Upper lobe of right lung (tissue), 1 donor: ENCODE measurements around the gene NEGR1. TPM values are rescaled to one million over a fixed set of nuclear protein-coding genes. Genes with fewer than 3 reads are reported as not detected.

Source experiments
- ATAC-seq: fragments of 200-7000 bp; cut with Tn5 transposase; one replicate; pipeline ENCODE4 v1.9.1; 2020; ENCODE audit warnings: mild to moderate bottlenecking, moderate library complexity
- DNase-seq: peaks from one replicate; pipeline ENCODE4 v3.0.0-alpha.2; 2020
- H3K27ac ChIP-seq: fragments of 200-600 bp; one replicate; pipeline ENCODE4 v1.8.0; 2022
- H3K27me3 ChIP-seq: fragments of 200-600 bp; one replicate; pipeline ENCODE4 v1.8.0; 2022; ENCODE audit warnings: mild to moderate bottlenecking
- H3K36me3 ChIP-seq: fragments of 200-600 bp; one replicate; pipeline ENCODE4 v1.8.0; 2022
- H3K4me1 ChIP-seq: fragments of 200-600 bp; one replicate; pipeline ENCODE4 v1.8.0; 2022
- H3K4me3 ChIP-seq: fragments of 200-600 bp; one replicate; pipeline ENCODE4 v1.8.0; 2022; ENCODE audit warnings: mild to moderate bottlenecking
- H3K9me3 ChIP-seq: fragments of 200-600 bp; one replicate; pipeline ENCODE4 v1.8.0; 2022
- intact Hi-C: fragments of 100-400 bp; cut with DNase I; formaldehyde crosslinking; loops from one replicate; pipeline ENCODE4 v1.11.0; 2022
- total RNA-seq: library from RNA; stranded (reverse); fragmentation: NEBNext Ultra II Directional; extraction: Animal tissue kit (Norgen Biotek cat#: 25700); gene quantifications from one replicate; pipeline ENCODE4 v1.2.1, GENCODE V29; 2021
- TF ChIP-seq, protein P1 (sequence below): fragments of 200-600 bp; IDR thresholded peaks from one replicate; pipeline ENCODE4 v1.8.0; 2022; ENCODE audit warnings: antibody characterized with exemption
- donor health status: DM: no; HTN: yes; CAD: no; lungs with severe emphysema.

Gene NEGR1
- total RNA-seq, 1 donor from 2014 or later, result 21.4 TPM

- H3K27ac ChIP-seq, result no peak overlapping the region
- TF ChIP-seq, protein P1, sequence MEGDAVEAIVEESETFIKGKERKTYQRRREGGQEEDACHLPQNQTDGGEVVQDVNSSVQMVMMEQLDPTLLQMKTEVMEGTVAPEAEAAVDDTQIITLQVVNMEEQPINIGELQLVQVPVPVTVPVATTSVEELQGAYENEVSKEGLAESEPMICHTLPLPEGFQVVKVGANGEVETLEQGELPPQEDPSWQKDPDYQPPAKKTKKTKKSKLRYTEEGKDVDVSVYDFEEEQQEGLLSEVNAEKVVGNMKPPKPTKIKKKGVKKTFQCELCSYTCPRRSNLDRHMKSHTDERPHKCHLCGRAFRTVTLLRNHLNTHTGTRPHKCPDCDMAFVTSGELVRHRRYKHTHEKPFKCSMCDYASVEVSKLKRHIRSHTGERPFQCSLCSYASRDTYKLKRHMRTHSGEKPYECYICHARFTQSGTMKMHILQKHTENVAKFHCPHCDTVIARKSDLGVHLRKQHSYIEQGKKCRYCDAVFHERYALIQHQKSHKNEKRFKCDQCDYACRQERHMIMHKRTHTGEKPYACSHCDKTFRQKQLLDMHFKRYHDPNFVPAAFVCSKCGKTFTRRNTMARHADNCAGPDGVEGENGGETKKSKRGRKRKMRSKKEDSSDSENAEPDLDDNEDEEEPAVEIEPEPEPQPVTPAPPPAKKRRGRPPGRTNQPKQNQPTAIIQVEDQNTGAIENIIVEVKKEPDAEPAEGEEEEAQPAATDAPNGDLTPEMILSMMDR, result no peak
- no peaks in the 10 kb centered on the region for H3K4me1 ChIP-seq
- peak; percentile 53 for ATAC-seq
- intact Hi-C loops, result no loop called here
- DNase-seq, result no peak
- no peak overlapping the region for H3K4me3 ChIP-seq
- H3K36me3 ChIP-seq, result no peaks in the 10 kb centered on the region
- H3K9me3 ChIP-seq, result no peaks in the 10 kb centered on the region
- no peaks in the 10 kb centered on the region for H3K27me3 ChIP-seq
Measured at GRCh38 chr1:72062584-72062983, 219.8 kb downstream of the NEGR1 start.

GRCh38 chr1:72060466-72061245 lies 221.7 kb downstream of the NEGR1 start:
- Histone ChIP-seq H3K4me3 (no peak overlapping the region), H3K9me3 (no peaks in the 10 kb centered on the region), H3K4me1 (no peaks in the 10 kb centered on the region), H3K27me3 (no peaks in the 10 kb centered on the region), H3K27ac (no peak overlapping the region), H3K36me3 (no peaks in the 10 kb centered on the region)
- ATAC-seq, result no peak
- intact Hi-C loops, result no loop called here
- TF ChIP-seq, protein P1, result no peak
- DNase-seq, result no peak

GRCh38 chr1:72056516-72056915 lies 225.8 kb downstream of the NEGR1 start:
- H3K9me3 ChIP-seq, result no peaks in the 10 kb centered on the region
- DNase-seq, result no peak

GRCh38 chr1:72051538-72051937 lies 230.8 kb downstream of the NEGR1 start:
- TF ChIP-seq, protein P1, result no peak
- Histone ChIP-seq H3K27ac (no peak overlapping the region), H3K27me3 (no peaks in the 10 kb centered on the region), H3K36me3 (no peaks in the 10 kb centered on the region), H3K4me1 (no peaks in the 10 kb centered on the region), H3K4me3 (no peak overlapping the region), H3K9me3 (no peaks in the 10 kb centered on the region)
- no peak for DNase-seq
- intact Hi-C loops, result no loop called here
- no peak for ATAC-seq

More at GRCh38 chr1:72056516-72056915, 225.8 kb downstream of the NEGR1 start:
- Histone ChIP-seq H3K4me3 (no peak overlapping the region), H3K27me3 (no peaks in the 10 kb centered on the region), H3K4me1 (no peaks in the 10 kb centered on the region), H3K36me3 (no peaks in the 10 kb centered on the region), H3K27ac (no peak overlapping the region)
- no peak for ATAC-seq
- intact Hi-C loops, result no loop called here
- TF ChIP-seq, protein P1, result no peak

- no peak overlapping the region for H3K27ac ChIP-seq
- DNase-seq, result no peak
- no peaks in the 10 kb centered on the region for H3K4me1 ChIP-seq
- no peak overlapping the region for H3K4me3 ChIP-seq
- no peaks in the 10 kb centered on the region for H3K9me3 ChIP-seq
- no peak for ATAC-seq
- intact Hi-C loops, result no loop called here
- TF ChIP-seq, protein P1, result no peak
- H3K27me3 ChIP-seq, result no peaks in the 10 kb centered on the region
- no peaks in the 10 kb centered on the region for H3K36me3 ChIP-seq
Measured at GRCh38 chr1:72050551-72050950, 231.8 kb downstream of the NEGR1 start.
